NB4 (cell line): ENCODE data around the gene BTNL8.

Experiments used
- DNase-seq: peaks from one replicate; pipeline ENCODE4 v3.0.0; 2010; ENCODE audit warnings: low read depth
- H3K4me3 ChIP-seq: one replicate; pipeline ENCODE4 v1.5.1; 2011; ENCODE audit warnings: mild to moderate bottlenecking, low read depth, low read length, moderate library complexity
- MYC ChIP-seq: IDR thresholded peaks from 2 replicates; pipeline ENCODE4 v1.6.1; 2011; ENCODE audit warnings: low read depth, low read length
- POLR2A ChIP-seq: IDR thresholded peaks from 2 replicates; pipeline ENCODE4 v1.6.1; 2011; ENCODE audit warnings: mild to moderate bottlenecking; ENCODE audit not compliant: insufficient read length; ENCODE audit errors: extremely low read depth
- TF ChIP-seq, protein P1 (sequence below): IDR thresholded peaks from 2 replicates; pipeline ENCODE4 v1.6.1; 2011; ENCODE audit warnings: low read depth, low read length
- TF ChIP-seq, protein P2 (sequence below): IDR thresholded peaks from one replicate; pipeline ENCODE4 v1.5.1; 2012; ENCODE audit warnings: low read depth, low read length

The BTNL8 gene

DNA sequence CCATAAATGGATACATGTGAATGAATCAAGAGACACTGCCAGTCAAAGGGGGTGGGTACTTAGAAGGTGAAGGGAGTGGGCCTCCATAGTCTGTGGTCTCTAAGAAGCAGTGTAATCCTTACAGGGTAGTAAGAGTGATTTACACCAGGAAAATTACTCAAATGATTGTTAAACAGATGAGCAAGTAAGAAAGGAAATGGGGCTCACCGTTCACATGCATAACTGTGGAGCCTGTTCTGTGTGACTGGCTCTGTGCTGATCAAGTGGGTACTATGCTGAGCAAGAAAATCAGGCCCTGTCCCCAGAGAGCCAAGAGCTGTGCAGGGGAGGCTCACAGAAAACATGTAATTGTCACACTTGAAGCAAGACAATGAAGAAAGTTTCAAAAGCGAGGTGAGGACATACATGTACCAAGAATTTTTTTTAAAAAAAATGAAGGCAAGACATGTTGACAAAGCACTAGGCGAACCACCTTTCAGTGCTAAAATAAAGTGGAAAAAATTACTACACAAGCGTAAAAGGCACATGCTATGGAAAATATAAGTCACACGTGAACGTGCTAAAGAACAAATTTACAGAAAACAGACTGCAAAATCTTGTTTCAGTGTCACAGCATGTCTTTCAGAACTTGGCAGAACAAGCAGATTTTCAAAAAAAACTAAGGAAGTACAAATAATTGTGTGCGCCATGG is 2.5 kb downstream of the BTNL8 start:
- DNase-seq: no peak
- H3K4me3 ChIP-seq: no peak overlapping the region
- TF ChIP-seq MYC: no peak
- no peak for TF ChIP-seq POLR2A
- TF ChIP-seq, protein P1, sequence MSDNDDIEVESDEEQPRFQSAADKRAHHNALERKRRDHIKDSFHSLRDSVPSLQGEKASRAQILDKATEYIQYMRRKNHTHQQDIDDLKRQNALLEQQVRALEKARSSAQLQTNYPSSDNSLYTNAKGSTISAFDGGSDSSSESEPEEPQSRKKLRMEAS: no peak
- TF ChIP-seq, protein P2, sequence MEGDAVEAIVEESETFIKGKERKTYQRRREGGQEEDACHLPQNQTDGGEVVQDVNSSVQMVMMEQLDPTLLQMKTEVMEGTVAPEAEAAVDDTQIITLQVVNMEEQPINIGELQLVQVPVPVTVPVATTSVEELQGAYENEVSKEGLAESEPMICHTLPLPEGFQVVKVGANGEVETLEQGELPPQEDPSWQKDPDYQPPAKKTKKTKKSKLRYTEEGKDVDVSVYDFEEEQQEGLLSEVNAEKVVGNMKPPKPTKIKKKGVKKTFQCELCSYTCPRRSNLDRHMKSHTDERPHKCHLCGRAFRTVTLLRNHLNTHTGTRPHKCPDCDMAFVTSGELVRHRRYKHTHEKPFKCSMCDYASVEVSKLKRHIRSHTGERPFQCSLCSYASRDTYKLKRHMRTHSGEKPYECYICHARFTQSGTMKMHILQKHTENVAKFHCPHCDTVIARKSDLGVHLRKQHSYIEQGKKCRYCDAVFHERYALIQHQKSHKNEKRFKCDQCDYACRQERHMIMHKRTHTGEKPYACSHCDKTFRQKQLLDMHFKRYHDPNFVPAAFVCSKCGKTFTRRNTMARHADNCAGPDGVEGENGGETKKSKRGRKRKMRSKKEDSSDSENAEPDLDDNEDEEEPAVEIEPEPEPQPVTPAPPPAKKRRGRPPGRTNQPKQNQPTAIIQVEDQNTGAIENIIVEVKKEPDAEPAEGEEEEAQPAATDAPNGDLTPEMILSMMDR: no peak

DNA sequence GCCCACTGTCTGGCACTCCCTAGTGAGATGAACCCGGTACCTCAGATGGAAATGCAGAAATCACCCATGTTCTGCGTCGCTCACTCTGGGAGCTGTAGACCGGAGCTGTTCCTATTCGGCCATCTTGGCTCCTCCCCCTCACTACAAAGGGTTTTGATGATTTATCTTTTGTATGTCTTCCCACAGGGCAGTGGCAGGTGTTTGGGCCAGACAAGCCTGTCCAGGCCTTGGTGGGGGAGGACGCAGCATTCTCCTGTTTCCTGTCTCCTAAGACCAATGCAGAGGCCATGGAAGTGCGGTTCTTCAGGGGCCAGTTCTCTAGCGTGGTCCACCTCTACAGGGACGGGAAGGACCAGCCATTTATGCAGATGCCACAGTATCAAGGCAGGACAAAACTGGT is 9.4 kb downstream of the BTNL8 start:
- TF ChIP-seq, protein P1: no peak
- TF ChIP-seq POLR2A (no peak), MYC (no peak)
- TF ChIP-seq, protein P2: no peak
- no peak overlapping the region for H3K4me3 ChIP-seq
- DNase-seq: no peak

DNA sequence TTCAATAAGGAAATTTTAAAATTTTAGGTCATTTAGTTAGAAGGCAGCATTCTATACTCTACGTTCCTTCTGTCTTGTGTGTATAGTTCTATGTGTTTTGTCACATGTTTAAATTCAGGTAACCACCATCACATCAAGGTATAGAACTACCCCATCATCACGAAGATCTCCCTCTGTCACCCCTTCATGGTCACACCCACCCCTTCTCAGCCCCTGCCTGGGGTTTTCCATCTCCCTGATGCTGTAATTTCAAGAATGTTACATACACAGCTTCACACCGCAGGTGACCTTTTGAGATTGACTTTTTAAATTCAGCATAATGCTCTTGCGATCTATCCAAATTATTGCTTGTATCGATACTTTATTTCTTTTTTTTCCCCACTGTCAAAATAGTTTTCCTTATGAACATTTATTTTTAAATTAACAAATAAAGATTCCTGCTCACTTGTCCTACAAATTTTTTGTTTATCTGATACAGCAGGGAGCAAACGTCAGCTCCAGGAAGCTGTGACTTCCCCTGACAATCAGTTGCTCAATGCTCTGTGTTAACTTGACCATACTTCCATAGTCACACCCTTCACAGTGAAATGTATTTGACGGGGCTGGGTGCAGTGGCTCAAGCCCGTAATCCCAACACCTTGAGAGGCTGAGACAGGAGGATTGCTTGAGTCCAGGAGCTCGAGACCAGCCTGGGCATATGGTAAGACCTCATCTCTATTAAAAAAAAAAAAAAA is 10.2 kb downstream of the BTNL8 start:
- peak; percentile 45 for DNase-seq
- H3K4me3 ChIP-seq: no peak overlapping the region
- TF ChIP-seq, protein P2: no peak
- TF ChIP-seq, protein P1: no peak
- TF ChIP-seq POLR2A (no peak), MYC (no peak)

GRCh38 chr5:180909782-180910181 is 10.8 kb downstream of the BTNL8 start:
- no peak overlapping the region for H3K4me3 ChIP-seq
- no peak for DNase-seq
- no peak for TF ChIP-seq MYC
- TF ChIP-seq, protein P2: no peak
- TF ChIP-seq, protein P1: no peak
- TF ChIP-seq POLR2A: no peak

- H3K4me3 ChIP-seq: no peak overlapping the region
- DNase-seq: no peak
- TF ChIP-seq POLR2A (no peak), MYC (no peak)
- TF ChIP-seq, protein P1: no peak
- TF ChIP-seq, protein P2: no peak
These were observed 11.2 kb downstream of the BTNL8 start for GRCh38 chr5:180910182-180910581.
